ENCODE results near the gene IFNA5. TPM values are rescaled to one million over a fixed set of nuclear protein-coding genes. Genes with fewer than 3 reads are reported as not detected.

Gene IFNA5
- total RNA-seq, 1 donor from 2014 or later = not detected

GRCh38 chr9:21281275-21281674 lies 23.8 kb downstream of the IFNA5 start:
- Mint-ChIP-seq H3K9me3 (no peaks in the 10 kb centered on the region), H3K27me3 (peaks cover 11% of the 10 kb centered on the region), H3K36me3 (ENCODE audit: low read depth) (no peaks in the 10 kb centered on the region), H3K4me3 (no peak overlapping the region), H3K27ac (no peak overlapping the region), H3K4me1 (no peaks in the 10 kb centered on the region)
- intact Hi-C loops (cut with micrococcal nuclease) = no loop called here
- DNase-seq (no peak), ATAC-seq (ENCODE audit: low read depth) (no peak)
- no peak for TF ChIP-seq CTCF (IDR thresholded peaks at IDR 0.05)
- ChIA-PET CTCF (no interaction called here), POLR2A (no interaction called here)

GRCh38 chr9:21268347-21268657 lies 36.8 kb downstream of the IFNA5 start:
- POLR2A ChIA-PET = no interaction called here
- intact Hi-C loops (cut with micrococcal nuclease) = no loop called here
- H3K9me3 Mint-ChIP-seq = peaks cover 3% of the 10 kb centered on the region
- no peak for ATAC-seq (ENCODE audit: low read depth)
- CTCF ChIA-PET = interaction anchor here (1.1 kb wide), 1 partner anchor 58 kb away, joined by 3 read pairs; no protein-coding TSS in a partner anchor
- no peaks in the 10 kb centered on the region for H3K36me3 Mint-ChIP-seq (ENCODE audit: low read depth)
- H3K27me3 Mint-ChIP-seq = peaks cover 13% of the 10 kb centered on the region
- no peak overlapping the region for H3K4me3 Mint-ChIP-seq
- no peak for DNase-seq
- H3K27ac Mint-ChIP-seq = no peak overlapping the region
- H3K4me1 Mint-ChIP-seq = peaks cover 29% of the 10 kb centered on the region
- TF ChIP-seq CTCF (IDR thresholded peaks at IDR 0.05) = no peak

GRCh38 chr9:21267485-21268346 lies 37.4 kb downstream of the IFNA5 start:
- Mint-ChIP-seq H3K27me3 (peaks cover 13% of the 10 kb centered on the region), H3K4me3 (peak overlapping the region; percentile 33), H3K4me1 (peaks cover 29% of the 10 kb centered on the region), H3K36me3 (ENCODE audit: low read depth) (no peaks in the 10 kb centered on the region), H3K27ac (no peak overlapping the region), H3K9me3 (peaks cover 3% of the 10 kb centered on the region)
- CTCF ChIA-PET = interaction anchor here (0.6 to 1.1 kb wide), 3 partner anchors 14 to 453 kb away, joined by 3 read pairs; no protein-coding TSS in a partner anchor
- POLR2A ChIA-PET = no interaction called here
- DNase-seq = no peak
- peak; percentile 58 for ATAC-seq (ENCODE audit: low read depth)
- TF ChIP-seq CTCF (IDR thresholded peaks at IDR 0.05) = no peak
- intact Hi-C loops (cut with micrococcal nuclease) = no loop called here

GRCh38 chr9:21266733-21267484 lies 38.2 kb downstream of the IFNA5 start:
- ChIA-PET POLR2A (no interaction called here), CTCF (interaction anchor here (0.6 to 1.4 kb wide), 3 partner anchors 13 to 454 kb away, joined by 3 to 4 read pairs (median 3); no protein-coding TSS in a partner anchor)
- intact Hi-C loops (cut with micrococcal nuclease) = no loop called here
- ATAC-seq (ENCODE audit: low read depth) (no peak), DNase-seq (no peak)
- H3K4me3 Mint-ChIP-seq = no peak overlapping the region
- H3K27me3 Mint-ChIP-seq = peaks cover 13% of the 10 kb centered on the region
- H3K4me1 Mint-ChIP-seq = peaks cover 29% of the 10 kb centered on the region
- no peak overlapping the region for H3K27ac Mint-ChIP-seq
- no peaks in the 10 kb centered on the region for H3K36me3 Mint-ChIP-seq (ENCODE audit: low read depth)
- H3K9me3 Mint-ChIP-seq = peaks cover 3% of the 10 kb centered on the region
- no peak for TF ChIP-seq CTCF (IDR thresholded peaks at IDR 0.05)
